K562 treated with DMSO at 1 percent for 4 hours (cell line): ENCODE results near the gene GSS. TPM values are rescaled to one million over a fixed set of nuclear protein-coding genes. Genes with fewer than 3 reads are reported as not detected.

Experiments
- total RNA-seq: library from RNA; unstranded; fragments of 300-600 nt; gene quantifications from 2 replicates; pipeline ENCODE4 v1.2.3, GENCODE V29; 2022; ENCODE audit not compliant: insufficient read depth

The GSS gene
- total RNA-seq = 60.9 and 61.7 TPM in 2 replicates

DNA sequence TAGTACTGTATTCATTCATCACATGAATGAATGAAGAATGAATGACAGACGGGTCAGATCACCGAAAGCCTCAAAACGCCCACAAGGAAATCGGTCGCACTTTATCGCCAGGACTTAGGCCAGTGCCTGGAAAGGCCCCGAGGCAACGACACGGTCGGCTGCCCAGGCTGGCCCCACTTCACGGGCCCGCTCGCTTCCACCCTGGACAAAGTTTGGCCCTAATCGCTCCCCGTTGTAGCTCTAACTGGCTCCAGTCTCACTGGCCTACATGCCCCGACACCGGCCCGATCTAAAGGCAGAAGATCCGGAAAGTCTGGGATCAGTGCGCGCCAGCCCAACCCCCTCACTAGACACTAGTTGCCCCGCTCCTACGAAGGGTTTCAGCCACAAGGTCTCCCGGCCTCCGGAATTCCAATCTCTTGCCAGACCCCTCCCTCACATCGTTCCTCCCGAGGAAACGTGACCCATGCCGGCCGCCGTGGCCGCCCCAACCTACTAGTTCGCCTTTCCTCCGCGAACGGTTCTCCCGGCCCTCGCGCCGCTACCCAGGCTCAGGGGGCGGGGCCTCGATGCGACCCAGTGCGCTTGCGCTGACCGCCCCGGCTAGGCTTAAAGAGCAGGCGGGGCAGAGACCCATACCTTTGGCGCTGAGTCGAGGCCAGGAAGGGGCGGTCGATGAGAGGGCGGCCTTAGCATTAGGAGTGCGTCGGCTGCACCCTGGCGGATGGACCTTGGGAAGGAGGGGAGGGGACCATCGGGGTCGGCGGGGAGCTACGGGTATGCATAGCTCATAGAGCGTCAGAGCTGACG is at the start of gene GSS, which contains the start of gene MYH7B:
GSS (minus strand) TSS at position 576 of the 810 bp plus-strand sequence. CDS start 3,954 bp downstream, outside the sequence.
MYH7B (plus strand) TSS at position 638 of the 810 bp plus-strand sequence. CDS start 22,138 bp downstream, outside the sequence.

Other genes starting within 250 kb of the GSS start
- 7.8 and 11.8 TPM in 2 replicates for gene NCOA6, start 130.2 kb downstream of the GSS start, total RNA-seq
- gene GGT7, start 83.0 kb downstream of the GSS start, total RNA-seq = 23.6 and 35.1 TPM in 2 replicates
- 54.4 and 56.6 TPM in 2 replicates for gene ACSS2, start 79.2 kb downstream of the GSS start, total RNA-seq
- gene MYH7B, start 62 bp upstream of the GSS start, total RNA-seq = not detected in 2 replicates
- gene TRPC4AP, start 137.0 kb upstream of the GSS start, total RNA-seq = 72.4 and 84.8 TPM in 2 replicates
- 19.5 and 19.6 TPM in 2 replicates for gene EDEM2, start 191.5 kb upstream of the GSS start, total RNA-seq
- 11.8 and 14.1 TPM in 2 replicates for gene PROCR, start 216.3 kb upstream of the GSS start, total RNA-seq